ENCODE data around the gene SYNJ1. TPM values are rescaled to one million over a fixed set of nuclear protein-coding genes. Genes with fewer than 3 reads are reported as not detected.
A peak's percentile ranks its signal among the peaks of the same experiment; 100 is the strongest.

Gene SYNJ1
- total and polyA plus RNA-seq, 2 of the 13 experiments (the other 11 are each of a cell fraction or from before 2014, with no cell fraction given) = 2.0 to 2.7 TPM

DNA sequence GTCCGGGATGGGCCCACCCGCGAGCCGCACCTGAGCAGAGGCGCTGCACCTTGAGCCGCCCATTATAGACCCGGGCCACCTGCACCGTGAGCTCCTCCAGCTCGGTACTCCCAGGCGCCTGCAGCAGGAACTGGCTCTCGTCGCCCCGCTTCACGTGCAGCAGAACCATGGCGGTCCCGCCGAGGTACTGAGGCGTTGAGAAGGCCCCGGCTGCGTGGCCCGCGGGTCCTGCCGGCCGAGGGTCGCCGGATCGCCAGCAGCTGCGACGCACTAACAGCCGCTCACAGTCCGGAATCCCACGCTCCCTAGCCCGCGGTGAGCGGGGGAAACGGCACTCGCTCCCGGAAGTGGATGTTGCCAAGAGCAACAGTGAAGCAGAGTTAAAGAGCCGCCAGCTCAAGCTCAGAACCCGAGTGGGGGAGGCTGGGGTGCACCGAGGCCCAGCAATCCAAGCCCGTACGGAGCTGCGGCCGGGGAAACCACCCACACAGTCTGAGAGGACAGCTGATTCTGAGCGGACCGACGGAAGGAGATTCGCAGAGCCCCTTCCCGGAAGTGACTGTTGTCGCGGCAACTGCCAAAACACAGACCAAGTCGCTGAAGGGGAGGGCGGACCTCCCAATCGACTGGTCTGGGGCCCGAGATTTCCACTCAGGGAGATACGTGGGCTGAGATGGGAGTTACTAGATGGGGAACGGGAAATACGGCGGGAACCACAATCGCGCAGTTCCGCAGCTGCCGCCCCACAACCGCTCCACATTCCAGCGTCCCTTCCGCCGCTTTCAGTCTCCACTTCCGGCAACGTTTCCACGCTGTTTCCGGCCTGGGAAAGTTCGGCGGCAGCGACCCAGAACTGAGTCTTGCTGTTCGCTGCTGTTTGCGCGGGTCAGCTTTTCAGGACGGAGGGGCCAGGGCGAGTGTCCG, 115.5 kb downstream of the SYNJ1 start, which contains the start of gene CFAP298 (continued):
- TF ChIP-seq NR2F1 (CRISPR knock-in tag; IDR thresholded peaks at IDR 0.05) (no peak), ZNF781 (CRISPR knock-in tag; IDR thresholded peaks at IDR 0.05; ENCODE audit: borderline replicate concordance, not compliant biosample characterization) (no peak), ZBTB7B (CRISPR knock-in tag; IDR thresholded peaks at IDR 0.05) (peak; percentile 72), SETDB1 (CRISPR knock-in tag; IDR thresholded peaks at IDR 0.05; ENCODE audit: borderline replicate concordance) (no peak), ZNF326 (CRISPR knock-in tag; IDR thresholded peaks at IDR 0.05; ENCODE audit: borderline replicate concordance) (no peak), FOXJ3 (CRISPR knock-in tag; IDR thresholded peaks at IDR 0.05; ENCODE audit: borderline replicate concordance) (peak; percentile 80), GTF2F1 (IDR thresholded peaks at IDR 0.05; ENCODE audit: low read length) (no peak), PPARG (CRISPR knock-in tag; conservative IDR thresholded peaks at IDR 0.05) (no peak), PAX8 (CRISPR knock-in tag; IDR thresholded peaks at IDR 0.05; ENCODE audit: borderline replicate concordance) (peak; percentile 65; the same call in 1 of the 2 replicates), ZNF350 (CRISPR knock-in tag; IDR thresholded peaks at IDR 0.05; ENCODE audit: borderline replicate concordance, low read depth) (peak; percentile 85; the same call in 1 of the 2 replicates), ZNF549 (CRISPR knock-in tag; IDR thresholded peaks at IDR 0.05) (no peak)
- TF ChIP-seq, protein P1, sequence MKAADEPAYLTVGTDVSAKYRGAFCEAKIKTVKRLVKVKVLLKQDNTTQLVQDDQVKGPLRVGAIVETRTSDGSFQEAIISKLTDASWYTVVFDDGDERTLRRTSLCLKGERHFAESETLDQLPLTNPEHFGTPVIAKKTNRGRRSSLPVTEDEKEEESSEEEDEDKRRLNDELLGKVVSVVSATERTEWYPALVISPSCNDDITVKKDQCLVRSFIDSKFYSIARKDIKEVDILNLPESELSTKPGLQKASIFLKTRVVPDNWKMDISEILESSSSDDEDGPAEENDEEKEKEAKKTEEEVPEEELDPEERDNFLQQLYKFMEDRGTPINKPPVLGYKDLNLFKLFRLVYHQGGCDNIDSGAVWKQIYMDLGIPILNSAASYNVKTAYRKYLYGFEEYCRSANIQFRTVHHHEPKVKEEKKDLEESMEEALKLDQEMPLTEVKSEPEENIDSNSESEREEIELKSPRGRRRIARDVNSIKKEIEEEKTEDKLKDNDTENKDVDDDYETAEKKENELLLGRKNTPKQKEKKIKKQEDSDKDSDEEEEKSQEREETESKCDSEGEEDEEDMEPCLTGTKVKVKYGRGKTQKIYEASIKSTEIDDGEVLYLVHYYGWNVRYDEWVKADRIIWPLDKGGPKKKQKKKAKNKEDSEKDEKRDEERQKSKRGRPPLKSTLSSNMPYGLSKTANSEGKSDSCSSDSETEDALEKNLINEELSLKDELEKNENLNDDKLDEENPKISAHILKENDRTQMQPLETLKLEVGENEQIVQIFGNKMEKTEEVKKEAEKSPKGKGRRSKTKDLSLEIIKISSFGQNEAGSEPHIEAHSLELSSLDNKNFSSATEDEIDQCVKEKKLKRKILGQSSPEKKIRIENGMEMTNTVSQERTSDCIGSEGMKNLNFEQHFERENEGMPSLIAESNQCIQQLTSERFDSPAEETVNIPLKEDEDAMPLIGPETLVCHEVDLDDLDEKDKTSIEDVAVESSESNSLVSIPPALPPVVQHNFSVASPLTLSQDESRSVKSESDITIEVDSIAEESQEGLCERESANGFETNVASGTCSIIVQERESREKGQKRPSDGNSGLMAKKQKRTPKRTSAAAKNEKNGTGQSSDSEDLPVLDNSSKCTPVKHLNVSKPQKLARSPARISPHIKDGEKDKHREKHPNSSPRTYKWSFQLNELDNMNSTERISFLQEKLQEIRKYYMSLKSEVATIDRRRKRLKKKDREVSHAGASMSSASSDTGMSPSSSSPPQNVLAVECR (CRISPR knock-in tag; IDR thresholded peaks at IDR 0.05; ENCODE audit: borderline replicate concordance) = peak; percentile 99
- TF ChIP-seq, protein P2, sequence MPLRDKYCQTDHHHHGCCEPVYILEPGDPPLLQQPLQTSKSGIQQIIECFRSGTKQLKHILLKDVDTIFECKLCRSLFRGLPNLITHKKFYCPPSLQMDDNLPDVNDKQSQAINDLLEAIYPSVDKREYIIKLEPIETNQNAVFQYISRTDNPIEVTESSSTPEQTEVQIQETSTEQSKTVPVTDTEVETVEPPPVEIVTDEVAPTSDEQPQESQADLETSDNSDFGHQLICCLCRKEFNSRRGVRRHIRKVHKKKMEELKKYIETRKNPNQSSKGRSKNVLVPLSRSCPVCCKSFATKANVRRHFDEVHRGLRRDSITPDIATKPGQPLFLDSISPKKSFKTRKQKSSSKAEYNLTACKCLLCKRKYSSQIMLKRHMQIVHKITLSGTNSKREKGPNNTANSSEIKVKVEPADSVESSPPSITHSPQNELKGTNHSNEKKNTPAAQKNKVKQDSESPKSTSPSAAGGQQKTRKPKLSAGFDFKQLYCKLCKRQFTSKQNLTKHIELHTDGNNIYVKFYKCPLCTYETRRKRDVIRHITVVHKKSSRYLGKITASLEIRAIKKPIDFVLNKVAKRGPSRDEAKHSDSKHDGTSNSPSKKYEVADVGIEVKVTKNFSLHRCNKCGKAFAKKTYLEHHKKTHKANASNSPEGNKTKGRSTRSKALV (CRISPR knock-in tag; IDR thresholded peaks at IDR 0.05) = no peak
- TF ChIP-seq, protein P3, sequence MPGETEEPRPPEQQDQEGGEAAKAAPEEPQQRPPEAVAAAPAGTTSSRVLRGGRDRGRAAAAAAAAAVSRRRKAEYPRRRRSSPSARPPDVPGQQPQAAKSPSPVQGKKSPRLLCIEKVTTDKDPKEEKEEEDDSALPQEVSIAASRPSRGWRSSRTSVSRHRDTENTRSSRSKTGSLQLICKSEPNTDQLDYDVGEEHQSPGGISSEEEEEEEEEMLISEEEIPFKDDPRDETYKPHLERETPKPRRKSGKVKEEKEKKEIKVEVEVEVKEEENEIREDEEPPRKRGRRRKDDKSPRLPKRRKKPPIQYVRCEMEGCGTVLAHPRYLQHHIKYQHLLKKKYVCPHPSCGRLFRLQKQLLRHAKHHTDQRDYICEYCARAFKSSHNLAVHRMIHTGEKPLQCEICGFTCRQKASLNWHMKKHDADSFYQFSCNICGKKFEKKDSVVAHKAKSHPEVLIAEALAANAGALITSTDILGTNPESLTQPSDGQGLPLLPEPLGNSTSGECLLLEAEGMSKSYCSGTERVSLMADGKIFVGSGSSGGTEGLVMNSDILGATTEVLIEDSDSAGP (CRISPR knock-in tag; IDR thresholded peaks at IDR 0.05; ENCODE audit: borderline replicate concordance) = peak; percentile 99
- TF ChIP-seq, protein P4, sequence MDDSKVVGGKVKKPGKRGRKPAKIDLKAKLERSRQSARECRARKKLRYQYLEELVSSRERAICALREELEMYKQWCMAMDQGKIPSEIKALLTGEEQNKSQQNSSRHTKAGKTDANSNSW (CRISPR knock-in tag; IDR thresholded peaks at IDR 0.05; ENCODE audit: borderline replicate concordance) = no peak; the same call in 1 of the 2 replicates
- TF ChIP-seq, protein P5, sequence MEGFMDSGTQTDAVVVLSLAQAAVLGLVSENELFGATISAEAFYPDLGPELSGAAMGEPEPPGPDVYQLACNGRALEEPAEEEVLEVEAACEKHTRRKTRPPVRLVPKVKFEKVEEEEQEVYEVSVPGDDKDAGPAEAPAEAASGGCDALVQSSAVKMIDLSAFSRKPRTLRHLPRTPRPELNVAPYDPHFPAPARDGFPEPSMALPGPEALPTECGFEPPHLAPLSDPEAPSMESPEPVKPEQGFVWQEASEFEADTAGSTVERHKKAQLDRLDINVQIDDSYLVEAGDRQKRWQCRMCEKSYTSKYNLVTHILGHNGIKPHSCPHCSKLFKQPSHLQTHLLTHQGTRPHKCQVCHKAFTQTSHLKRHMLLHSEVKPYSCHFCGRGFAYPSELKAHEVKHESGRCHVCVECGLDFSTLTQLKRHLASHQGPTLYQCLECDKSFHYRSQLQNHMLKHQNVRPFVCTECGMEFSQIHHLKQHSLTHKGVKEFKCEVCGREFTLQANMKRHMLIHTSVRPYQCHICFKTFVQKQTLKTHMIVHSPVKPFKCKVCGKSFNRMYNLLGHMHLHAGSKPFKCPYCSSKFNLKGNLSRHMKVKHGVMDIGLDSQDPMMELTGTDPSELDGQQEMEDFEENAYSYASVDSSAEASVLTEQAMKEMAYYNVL (CRISPR knock-in tag; IDR thresholded peaks at IDR 0.05; ENCODE audit: borderline replicate concordance) = no peak
